Sciatic nerve (tissue), 2 donors: ENCODE results near the gene TLE2. TPM values are rescaled to one million over a fixed set of nuclear protein-coding genes. Genes with fewer than 3 reads are reported as not detected.
A peak's percentile ranks its signal among the peaks of the same experiment; 100 is the strongest.

Source experiments
- ATAC-seq: fragments of 200-7000 bp; cut with Tn5 transposase; one replicate; pipeline ENCODE4 v1.9.1; 2020; ENCODE audit warnings: mild to moderate bottlenecking, moderate library complexity
- DNase-seq: peaks from one replicate; pipeline ENCODE4 v3.0.0-alpha.2; 2020; ENCODE audit warnings: low spot score
- intact Hi-C: fragments of 100-400 bp; cut with DNase I; formaldehyde crosslinking; loops from one replicate; pipeline ENCODE4 v1.14.2; 2022
- total RNA-seq: library from RNA; stranded (reverse); fragmentation: NEBNext Ultra II Directional; extraction: Animal tissue kit (Norgen Biotek cat#: 25700); gene quantifications from one replicate; pipeline ENCODE4 v1.2.1, GENCODE V29; 2021
- donor health status: DM: no; HTN: no; CAD: no.
- donor health status: DM: no; HTN: no; CAD: no.

TLE2 gene
- total RNA-seq, result 232 TPM

DNA sequence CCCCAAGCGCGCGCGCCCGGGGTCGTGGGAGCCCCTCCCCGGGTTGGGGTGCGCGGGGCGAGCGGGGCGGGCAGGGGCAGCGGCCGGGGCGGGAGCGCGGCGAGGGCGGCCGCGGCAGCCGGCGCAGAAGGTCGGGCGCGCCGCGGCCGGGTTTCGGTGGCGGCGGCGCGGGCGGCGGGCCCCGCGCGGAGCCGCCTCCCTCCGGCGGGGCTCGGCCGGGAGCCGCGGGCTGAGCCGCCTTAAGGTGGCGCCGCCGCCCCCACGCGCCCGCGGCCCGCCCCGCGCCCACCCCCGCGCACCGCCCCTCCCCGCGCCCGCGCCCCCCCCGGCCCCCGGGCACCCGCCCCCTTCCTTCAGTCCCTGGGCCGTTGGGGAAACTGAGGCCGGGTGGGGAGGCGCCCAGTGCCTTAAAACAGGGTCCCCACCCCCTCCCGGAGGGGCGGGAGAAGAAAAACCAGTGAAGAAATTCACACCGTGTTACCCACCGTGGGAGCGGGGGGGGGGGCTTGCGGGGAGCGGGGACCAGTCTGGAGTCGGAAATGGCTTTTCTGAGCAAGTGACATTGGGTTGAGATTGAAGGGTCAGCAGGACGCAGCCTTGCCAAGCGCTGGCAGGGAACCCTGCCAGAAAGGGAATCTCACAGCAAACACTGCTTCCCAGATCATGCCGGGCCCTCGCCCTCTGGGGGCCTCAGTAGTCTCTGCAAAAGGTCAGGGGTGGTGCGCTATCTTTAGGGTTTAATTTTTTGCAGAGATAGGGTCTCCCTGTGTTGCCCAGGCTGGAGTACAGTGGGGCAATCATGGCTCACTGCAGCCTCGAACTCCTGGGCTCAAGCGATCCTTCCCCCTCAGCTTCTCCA, at the start of gene TLE2:
TSS of gene TLE2 (minus strand) at position 216 of the 859 bp plus-strand sequence. CDS start 376 bp downstream, outside the sequence.
- intact Hi-C loops, result no loop called here
- ATAC-seq, result no peak

DNA sequence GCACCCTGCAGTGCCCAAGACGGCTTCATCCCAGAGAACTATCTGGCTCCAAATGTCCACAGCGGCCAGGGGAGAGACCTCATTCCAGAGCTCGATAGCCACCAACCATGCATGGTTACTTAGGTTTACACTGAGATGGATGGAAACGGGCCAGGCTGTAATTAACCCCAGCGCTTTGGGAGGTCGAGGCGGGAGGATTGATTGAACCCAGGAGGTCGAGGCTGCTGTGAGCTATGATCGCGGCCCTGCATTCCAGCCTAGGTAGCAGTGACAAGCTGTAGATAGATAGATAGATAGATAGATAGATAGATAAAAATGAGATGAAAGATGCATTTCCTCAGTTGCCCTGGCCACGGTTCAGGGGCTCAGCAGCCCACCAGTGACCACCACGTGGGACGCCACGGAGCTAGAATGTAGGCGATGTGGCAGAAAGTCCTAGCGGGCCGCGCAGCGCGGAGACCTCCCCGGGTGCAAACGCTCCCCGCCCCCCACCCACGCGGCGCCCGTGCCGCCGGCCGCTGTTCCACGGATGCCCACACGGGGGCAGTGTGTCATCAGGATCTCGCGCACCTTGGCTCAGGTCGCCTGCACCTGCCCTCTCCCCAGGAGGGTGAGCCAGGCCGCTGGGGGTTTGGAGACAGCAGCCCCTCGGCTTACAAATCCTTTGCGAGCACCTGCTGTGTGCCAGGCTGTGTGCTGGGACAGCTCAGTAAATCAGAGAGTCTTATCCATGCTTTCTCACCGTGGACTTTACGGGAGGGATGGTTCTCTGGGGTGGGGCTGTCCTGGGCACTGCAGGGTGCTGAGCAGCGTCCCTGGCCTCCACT, 46.7 kb upstream of the TLE2 start:
- peak; percentile 74 for DNase-seq
- peak; percentile 65 for ATAC-seq
- intact Hi-C loops, result no loop called here

More for the DNA sequence above, at the start of gene TLE2:
- no peak for DNase-seq

DNA sequence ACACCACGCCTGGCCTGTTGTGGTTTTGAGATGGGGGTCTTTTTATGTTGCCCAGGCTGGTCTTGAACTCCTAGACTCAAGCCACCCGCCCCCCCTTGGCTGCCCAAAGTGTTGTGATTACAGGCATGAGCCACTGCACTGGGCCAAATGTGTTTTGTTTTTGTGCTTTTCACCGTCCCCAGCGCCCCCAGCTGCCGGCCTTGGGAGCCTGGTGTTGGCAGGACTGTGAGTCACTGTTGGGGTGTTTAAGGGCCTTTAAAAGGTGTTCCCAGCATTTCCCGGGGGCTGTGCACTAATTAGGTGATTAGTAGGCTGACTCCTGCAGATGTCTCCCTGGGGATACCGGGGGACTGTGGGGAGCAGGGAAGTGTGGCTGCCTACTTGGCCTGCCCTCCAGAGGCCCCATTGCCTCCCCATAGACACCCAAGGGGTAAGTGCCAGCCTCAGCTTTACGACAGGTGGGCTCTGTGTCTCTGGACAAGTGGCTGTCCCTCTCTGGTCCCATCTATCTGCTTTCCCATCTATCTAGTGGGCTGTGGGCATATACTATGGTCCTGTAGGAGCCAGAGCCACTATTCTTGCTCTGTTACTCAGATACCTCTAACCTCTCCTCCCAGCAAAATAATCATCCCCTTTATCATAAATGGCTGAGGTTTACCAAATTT, 45.0 kb upstream of the TLE2 start:
- intact Hi-C loops, result no loop called here
- ATAC-seq (peak; percentile 39), DNase-seq (no peak)

DNA sequence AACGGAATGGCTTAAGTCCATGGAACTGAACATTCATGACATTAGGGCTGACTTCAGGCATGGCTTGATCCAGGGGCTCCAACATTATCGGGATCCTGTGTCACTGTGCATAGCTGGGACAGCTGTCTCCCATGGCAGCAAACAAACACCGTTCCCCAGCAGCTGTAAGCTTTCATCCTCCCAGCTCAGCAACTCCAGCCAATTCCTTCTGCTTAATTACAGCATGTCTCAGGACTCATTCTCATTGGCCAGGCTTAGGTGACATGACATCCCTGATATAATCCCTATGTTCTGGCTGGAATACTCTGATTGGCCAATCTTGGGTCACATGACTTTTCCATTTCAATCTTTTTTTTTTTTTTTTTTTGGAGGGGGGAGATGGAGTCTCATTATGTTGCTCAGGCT, 44.1 kb upstream of the TLE2 start:
- ATAC-seq (peak; percentile 16), DNase-seq (no peak)
- intact Hi-C loops, result no loop called here

DNA sequence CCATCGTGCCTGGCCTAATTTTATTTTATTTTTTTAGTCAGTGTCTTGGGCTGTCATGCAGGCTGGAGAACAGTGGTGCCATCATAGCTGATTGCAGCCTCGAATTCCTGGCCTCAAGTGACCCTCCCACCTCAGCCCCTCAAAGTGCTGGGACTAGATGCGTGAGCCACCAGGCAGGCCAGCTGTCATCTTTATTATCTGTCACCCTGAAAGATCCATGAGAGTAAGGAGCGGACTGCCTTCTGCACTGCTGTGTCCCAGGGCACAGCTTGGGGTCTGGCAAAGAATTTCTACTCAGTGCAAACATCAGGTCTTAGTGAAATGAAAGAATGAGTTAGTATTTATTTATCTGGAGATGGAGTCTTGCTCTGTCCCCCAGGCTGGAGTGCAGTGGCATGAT, 42.7 kb upstream of the TLE2 start:
- no peak for ATAC-seq
- intact Hi-C loops, result no loop called here
- no peak for DNase-seq

DNA sequence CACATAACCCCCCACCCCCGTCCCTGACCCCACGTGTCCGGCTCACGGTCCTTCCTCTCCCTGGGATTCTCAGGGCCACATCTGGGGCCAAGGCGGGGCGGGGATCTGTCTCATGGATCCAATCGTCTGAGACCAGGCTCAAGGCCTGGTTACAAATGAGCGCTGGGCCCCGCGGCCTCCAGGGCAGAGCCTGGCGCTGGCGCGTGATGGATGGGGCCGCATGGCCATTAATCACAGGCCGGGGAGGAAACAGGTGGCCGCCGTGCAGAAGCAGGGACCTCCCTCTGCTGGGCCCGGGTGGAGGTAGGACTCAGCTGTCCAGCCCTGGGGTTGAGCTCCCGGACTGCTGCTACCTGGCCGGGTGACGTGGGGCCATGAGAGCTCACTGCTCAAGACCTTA, 39.0 kb upstream of the TLE2 start:
- DNase-seq (no peak), ATAC-seq (no peak)
- intact Hi-C loops, result no loop called here

DNA sequence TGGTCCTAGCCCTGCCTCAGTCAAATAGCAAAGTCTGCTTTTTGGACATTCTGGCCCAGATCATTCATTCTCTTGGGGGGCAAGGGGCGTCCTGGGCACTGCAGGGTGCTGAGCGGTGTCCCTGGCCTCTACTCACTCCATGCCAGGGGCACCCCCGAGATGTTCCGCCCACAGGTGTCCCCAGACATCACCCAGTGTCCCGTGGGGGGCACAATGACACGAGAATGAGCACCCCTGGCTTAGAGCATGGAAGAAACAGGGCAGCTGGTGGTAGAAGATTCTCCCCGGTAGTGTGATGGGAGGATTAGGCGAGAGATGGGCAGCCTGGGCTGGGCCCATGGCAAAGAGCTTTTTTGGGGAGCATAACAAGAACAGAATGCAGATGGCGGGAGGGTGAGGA, 38.5 kb upstream of the TLE2 start:
- ATAC-seq (no peak), DNase-seq (no peak)
- intact Hi-C loops, result no loop called here

DNA sequence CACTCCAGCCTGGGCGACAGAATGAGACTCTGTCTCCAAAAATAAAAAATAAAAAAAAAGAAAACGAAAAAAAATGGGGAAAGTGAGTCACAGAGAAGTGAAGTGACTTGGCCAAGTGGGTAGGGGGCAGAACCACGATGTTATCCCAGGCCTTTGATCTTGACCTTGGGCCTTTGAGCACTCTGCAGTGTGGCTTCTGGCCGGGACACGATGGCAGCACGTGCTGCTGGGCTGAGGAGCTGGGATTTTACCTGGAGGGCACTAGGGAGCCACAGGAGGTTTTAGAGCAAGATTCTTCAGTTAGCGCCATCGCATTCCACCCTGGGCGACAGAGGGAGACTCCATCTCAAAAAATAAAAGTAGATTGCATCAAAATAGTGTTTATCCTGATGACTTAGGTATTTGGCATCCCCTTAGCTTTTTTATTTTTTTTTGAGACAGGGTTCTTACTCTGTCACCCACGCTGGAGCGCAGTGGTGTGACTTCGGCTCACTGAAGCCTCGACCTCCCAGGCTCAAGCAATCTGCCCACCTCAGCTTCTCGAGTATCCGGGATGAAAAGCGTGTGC, 37.5 kb upstream of the TLE2 start:
- DNase-seq (no peak), ATAC-seq (no peak)
- intact Hi-C loops, result no loop called here

DNA sequence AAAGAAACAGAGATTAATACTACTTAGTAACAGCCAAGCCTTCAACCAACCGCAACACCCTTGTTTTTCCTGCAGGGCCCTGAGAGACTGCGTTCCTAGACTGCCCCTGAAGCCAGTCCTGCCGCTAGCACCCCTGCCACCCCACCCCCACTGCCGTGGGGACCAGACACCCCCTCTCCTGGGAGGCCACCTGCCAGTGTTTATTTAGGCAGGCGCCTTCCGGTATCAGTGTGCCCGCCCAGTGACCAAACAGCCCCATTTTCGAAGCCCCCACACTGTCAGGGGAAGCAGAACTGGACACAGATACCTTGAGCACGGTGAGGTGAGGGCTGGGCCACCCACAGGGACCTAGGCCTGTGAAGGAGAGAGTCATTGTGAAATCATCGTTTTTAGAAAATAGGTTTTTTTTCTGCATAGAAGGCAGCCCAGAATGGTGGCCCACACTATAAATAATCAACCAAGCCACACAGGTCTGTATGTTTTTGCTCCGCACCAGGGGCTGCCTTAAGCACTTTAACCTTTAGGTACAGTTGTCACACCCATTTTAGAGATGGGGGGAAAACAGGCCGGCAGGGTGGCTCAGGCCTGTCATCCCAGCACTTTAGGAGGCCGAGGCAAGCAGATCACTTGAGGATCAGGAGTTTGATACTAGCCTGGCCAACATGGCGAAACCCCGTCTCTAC, 36.7 kb upstream of the TLE2 start:
- ATAC-seq (no peak), DNase-seq (no peak)
- intact Hi-C loops, result no loop called here

DNA sequence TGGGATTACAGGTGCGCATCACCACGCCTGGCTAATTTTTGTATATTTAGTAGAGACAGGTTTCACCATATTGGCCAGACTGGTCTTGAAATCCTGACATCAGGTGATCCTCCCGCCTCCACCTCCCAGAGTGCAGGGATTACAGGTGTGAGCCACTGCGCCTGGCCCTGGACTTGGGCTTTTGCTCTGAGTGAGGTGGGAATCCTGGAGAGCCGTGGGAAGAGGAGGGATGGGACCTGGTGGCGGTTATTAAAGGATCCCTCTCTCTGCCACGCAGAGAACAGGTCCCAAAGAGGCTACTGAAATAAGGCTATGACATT, 34.9 kb upstream of the TLE2 start:
- DNase-seq (no peak), ATAC-seq (no peak)
- intact Hi-C loops, result no loop called here

DNA sequence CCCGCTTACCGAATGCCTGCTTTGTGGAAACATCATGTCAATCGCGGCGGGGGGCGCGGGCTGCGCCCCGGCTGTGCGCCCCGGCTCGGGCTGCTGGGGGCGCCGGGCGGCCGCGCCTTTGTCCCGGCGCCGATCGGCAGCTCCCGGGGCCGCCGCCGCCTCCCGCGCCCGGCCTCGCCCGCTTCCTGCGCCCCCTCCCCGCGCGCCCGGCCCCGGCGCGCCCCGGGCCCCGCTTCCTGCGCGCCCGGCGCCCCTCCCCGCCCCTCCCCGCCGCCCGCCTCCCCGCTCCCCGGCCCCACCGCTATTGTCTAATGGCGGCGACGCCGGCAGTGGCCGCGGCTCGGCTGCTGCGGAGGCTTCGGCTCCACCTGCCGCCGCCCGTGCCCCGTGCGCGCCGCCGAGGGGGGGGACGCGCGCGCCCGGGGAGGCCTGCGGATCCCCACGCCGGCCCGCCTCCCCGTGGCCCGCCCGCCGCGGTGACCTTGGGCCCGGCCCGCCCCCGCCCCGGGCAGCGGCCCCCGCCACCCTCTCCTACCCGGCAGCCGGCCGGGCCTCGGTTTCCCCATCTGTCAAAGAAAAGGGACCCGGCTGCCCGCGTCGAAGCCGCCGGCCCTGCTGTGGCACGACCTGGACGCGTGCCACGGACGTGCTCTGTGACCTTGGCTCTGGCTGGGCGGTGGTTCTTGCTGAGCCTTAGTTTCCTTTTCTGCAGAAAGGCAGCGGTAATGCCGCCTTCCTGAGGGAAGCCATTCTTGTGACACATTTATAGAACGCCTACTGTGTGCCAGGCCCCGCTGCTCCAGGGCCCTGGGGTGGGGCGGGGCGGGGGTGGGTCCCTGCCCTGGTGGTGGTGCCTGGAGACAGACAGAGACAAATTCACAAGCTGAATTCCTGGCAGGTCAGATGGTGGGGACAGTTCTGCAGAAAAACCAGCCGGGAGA, 33.4 kb upstream of the TLE2 start, which contains the start of gene TLE5:
TSS of gene TLE5 (minus strand) at position 331 of the 941 bp plus-strand sequence. CDS start at position 36, 295 bp downstream.
- DNase-seq (peak; percentile 80), ATAC-seq (peak; percentile 44)
- intact Hi-C loops, result no loop called here

DNA sequence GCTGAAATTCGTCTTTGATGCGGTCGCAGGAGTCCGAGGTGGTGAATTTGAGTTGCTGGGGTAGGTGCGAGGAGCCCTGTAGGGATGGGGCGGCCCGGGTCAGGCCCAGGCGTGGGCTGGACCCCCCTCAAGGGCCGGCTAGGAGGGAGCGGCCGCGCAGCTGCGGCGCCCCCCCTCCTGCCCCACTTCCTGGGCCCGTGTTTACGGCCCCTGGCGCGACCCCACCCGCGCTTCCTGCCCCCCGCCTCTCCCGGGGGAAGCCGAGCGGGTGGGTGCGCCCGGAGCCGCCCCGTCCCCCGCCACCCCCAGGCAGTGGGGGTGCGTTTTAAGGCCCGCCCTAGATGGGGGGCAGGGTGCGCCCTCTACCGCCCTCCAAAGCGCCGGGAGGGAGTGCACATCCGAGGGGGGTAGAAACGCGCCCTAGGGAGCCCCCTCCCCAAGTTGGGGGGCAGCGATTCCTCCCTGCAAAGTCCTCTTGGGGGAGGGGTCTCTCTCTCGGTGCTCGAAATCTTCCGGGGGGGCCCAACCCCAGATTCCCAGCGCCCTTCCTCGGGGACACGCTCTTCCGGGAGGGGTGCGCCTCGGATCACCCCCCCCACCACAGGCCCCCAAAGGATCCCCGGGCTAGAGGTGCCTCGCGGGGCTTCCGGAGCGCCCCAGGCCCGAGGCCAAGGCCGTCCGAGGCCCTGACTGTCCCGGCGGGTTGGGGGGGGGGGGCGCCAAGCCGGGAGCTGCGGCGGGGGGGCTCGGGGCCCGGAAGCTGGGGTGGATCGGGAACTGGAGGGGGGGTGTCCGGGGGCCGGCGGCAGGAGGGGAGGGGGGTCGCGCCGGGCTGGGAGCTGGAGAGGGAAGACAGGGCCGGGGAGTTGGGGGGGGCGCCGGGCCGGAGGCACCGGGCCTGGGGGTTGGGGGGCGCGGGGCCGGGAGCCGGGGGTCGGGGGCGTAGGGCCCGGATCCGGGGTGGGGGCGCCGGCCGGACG, 32.4 kb upstream of the TLE2 start:
- ATAC-seq, result peak; percentile 61
- DNase-seq, result peak; percentile 78
- intact Hi-C loops, result no loop called here

DNA sequence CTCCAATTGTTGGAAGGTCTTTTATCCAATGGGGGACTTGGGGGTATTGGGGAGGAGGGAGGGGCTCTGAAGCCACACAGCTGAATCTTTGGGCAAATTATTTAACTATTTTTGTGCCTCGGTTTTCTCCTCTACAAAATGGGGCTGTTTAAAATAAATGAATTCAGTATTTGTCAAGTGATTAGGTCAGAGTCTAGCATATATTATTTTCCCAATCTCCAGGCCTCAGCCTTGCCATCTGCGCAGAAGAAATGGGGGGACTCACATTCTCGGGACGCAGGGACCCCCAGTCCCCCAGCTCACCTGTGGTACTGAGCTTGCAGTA, 31.7 kb upstream of the TLE2 start:
- intact Hi-C loops, result no loop called here
- no peak for ATAC-seq

DNA sequence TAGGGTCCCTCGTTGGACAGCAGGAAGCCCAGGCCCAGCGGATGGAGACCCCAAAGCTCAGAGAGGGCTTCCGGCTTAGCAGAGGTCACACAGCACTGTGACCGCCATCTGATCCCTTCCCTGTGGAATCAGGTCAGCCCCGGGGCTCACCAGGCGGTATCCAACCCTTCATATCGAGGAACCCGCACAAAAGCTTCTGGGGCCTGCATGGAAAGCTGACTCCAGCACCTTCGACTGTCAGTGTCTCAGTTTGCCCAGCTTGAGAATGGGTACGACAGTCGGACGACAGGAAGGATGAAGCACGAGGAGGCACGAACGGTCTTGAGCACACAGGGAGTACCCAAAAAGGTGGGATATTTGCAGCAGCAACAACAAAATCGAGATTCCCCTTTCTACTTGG, 30.6 kb upstream of the TLE2 start:
- DNase-seq (no peak), ATAC-seq (no peak)
- intact Hi-C loops, result no loop called here

More for the DNA sequence above, 31.7 kb upstream of the TLE2 start:
- DNase-seq, result no peak

DNA sequence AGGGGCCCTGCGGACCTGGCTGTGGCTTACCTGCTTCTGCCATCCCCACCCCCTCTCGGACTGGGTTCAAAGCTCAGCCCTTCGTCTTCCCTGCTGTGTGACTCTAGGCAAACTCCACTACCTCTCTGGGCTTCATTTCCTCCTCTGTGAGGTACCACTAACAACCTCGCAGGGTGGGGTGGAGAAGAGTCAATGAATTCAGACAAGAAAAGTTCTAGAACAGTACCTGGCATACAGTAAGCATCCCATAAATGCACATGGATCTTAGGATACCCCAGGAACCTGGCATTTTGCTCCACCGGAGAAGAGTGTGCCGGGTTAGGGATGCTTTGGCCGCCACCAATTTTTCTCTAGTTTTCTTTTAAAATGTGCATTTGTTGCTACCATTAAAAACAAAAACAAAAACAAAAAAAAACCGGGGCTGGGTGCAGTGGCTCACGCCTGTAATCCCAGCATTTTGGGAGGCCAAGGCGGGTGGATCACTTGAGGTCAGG, 29.8 kb upstream of the TLE2 start:
- no peak for ATAC-seq
- intact Hi-C loops, result no loop called here
- DNase-seq, result no peak

DNA sequence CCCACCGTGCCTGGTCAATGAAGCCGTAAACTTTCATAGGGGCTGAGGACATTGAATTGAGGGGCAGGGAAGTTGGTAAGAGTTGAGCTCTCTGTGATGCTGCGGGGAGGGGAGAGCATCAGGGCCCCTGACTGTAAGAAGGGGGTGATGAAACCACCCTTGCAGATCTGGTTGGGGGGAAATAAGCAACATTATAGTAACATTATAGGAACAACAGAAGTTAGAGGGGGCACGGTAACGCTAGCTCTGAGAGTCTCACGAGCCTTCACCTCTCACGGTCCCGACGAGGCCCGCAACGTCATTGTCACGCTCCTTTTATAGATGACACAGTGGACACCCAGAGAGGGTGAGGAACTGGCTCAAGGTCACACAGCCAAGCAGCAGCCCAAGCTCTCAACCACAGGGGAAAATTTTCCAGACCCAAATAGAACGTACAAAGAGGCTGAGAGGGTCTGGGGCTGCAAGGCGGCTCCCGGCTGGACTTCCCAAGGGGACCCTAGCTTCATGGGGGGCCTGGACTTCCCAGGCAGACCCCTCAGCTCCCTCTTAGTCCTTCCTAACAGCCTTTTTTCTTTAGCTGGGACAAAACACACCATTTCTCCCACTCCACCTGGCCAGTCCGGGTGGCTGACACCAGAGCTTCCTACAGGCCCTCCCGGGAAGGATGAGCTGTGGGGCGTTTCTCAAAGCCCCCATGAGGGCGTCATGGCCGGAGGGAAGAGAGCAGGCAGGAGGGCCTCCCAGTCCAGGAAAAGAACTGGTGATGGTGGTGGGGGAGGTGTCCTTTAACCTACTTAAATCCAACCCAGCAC, 29.1 kb upstream of the TLE2 start:
- DNase-seq (no peak), ATAC-seq (no peak)
- intact Hi-C loops, result no loop called here
